ENCODE data around the gene GPR39. TPM values are rescaled to one million over a fixed set of nuclear protein-coding genes. Genes with fewer than 3 reads are reported as not detected.

GPR39 gene
- total RNA-seq, 2 experiments from 2014 or later, result 0.13 TPM; not detected in 1

DNA sequence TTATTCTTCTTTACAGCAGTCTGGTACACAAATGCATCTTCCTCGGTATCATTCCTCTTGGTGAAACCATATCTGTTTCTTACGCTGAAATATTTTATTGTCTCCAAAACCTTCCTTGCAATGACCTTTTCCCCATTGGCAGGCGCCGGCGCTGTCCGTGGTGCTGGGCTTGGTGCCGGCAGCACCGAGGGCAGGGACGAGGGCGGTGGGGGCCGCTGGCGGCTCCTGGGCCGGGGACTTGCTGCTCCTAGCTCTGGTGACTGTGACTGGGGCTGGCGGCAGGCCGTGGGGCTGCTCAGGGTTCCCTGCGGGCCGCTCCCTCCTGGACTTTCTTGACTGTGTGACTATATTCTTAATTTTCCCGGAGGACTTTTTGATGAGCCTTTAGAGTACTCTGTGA, 72.5 kb downstream of the GPR39 start:
- CTCF ChIA-PET (ENCODE audit: unreplicated experiment), result no interaction called here
- intact Hi-C loops (cut with micrococcal nuclease; ENCODE audit: unreplicated experiment), result no loop called here
- TF ChIP-seq, protein P1, sequence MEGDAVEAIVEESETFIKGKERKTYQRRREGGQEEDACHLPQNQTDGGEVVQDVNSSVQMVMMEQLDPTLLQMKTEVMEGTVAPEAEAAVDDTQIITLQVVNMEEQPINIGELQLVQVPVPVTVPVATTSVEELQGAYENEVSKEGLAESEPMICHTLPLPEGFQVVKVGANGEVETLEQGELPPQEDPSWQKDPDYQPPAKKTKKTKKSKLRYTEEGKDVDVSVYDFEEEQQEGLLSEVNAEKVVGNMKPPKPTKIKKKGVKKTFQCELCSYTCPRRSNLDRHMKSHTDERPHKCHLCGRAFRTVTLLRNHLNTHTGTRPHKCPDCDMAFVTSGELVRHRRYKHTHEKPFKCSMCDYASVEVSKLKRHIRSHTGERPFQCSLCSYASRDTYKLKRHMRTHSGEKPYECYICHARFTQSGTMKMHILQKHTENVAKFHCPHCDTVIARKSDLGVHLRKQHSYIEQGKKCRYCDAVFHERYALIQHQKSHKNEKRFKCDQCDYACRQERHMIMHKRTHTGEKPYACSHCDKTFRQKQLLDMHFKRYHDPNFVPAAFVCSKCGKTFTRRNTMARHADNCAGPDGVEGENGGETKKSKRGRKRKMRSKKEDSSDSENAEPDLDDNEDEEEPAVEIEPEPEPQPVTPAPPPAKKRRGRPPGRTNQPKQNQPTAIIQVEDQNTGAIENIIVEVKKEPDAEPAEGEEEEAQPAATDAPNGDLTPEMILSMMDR (conservative IDR thresholded peaks at IDR 0.05; ENCODE audit: low read length), result no peak
- TF ChIP-seq EZH2phosphoT487 (IDR thresholded peaks at IDR 0.05; ENCODE audit: borderline replicate concordance, low read depth, low read length), result no peak

GRCh38 chr2:132495881-132496280, 79.3 kb downstream of the GPR39 start:
- H3K9me3 ChIP-seq (ENCODE audit: low read length), result no peaks in the 10 kb centered on the region
- H3K79me2 ChIP-seq (ENCODE audit: insufficient read depth, low read depth, low read length), result no peaks in the 10 kb centered on the region
- H3K36me3 ChIP-seq (ENCODE audit: insufficient read depth, low read length), result no peaks in the 10 kb centered on the region
- DNase-seq (ENCODE audit: low spot score), result no peak
- ChIA-PET CTCF (ENCODE audit: unreplicated experiment) (no interaction called here), POLR2A (interaction anchor here (0.7 kb wide), 1 partner anchor 116 kb away, joined by 3 read pairs; no protein-coding TSS in a partner anchor)
- H2AFZ ChIP-seq (ENCODE audit: low read length), result no peak overlapping the region
- TF ChIP-seq, protein P1 (conservative IDR thresholded peaks at IDR 0.05; ENCODE audit: low read length), result no peak
- no peak for TF ChIP-seq EZH2phosphoT487 (IDR thresholded peaks at IDR 0.05; ENCODE audit: borderline replicate concordance, low read depth, low read length)
- H3K4me2 ChIP-seq (ENCODE audit: low read length), result no peak overlapping the region
- no peaks in the 10 kb centered on the region for H3K9me2 ChIP-seq (ENCODE audit: insufficient read depth, low read length)
- no peaks in the 10 kb centered on the region for H4K20me1 ChIP-seq (ENCODE audit: insufficient read depth, low read length)
- intact Hi-C loops (cut with micrococcal nuclease; ENCODE audit: unreplicated experiment), result no loop called here
- H3K4me3 ChIP-seq (ENCODE audit: low read depth, low read length, poor library complexity, severe bottlenecking), result no peak overlapping the region
- BruUV-seq (replicated peaks), result no TSS peak
- no peak overlapping the region for H3K27ac ChIP-seq (ENCODE audit: low read depth, low read length, poor library complexity, severe bottlenecking)
- no peaks in the 10 kb centered on the region for H3K4me1 ChIP-seq (ENCODE audit: insufficient read depth, low read length, poor library complexity, severe bottlenecking)

More for the DNA sequence above, 72.5 kb downstream of the GPR39 start:
- H3K9me3 ChIP-seq (ENCODE audit: low read length), result no peaks in the 10 kb centered on the region
- no peak overlapping the region for H3K4me3 ChIP-seq (ENCODE audit: low read depth, low read length, poor library complexity, severe bottlenecking)
- no peaks in the 10 kb centered on the region for H4K20me1 ChIP-seq (ENCODE audit: insufficient read depth, low read length)
- no peak overlapping the region for H3K27ac ChIP-seq (ENCODE audit: low read depth, low read length, poor library complexity, severe bottlenecking)
- no peak overlapping the region for H2AFZ ChIP-seq (ENCODE audit: low read length)
- no peaks in the 10 kb centered on the region for H3K79me2 ChIP-seq (ENCODE audit: insufficient read depth, low read depth, low read length)
- H3K4me1 ChIP-seq (ENCODE audit: insufficient read depth, low read length, poor library complexity, severe bottlenecking), result no peaks in the 10 kb centered on the region
- H3K9me2 ChIP-seq (ENCODE audit: insufficient read depth, low read length), result no peaks in the 10 kb centered on the region
- DNase-seq (ENCODE audit: low spot score), result no peak
- no TSS peak for BruUV-seq (replicated peaks)
- H3K36me3 ChIP-seq (ENCODE audit: insufficient read depth, low read length), result no peaks in the 10 kb centered on the region
- POLR2A ChIA-PET, result no interaction called here
- no peak overlapping the region for H3K4me2 ChIP-seq (ENCODE audit: low read length)

DNA sequence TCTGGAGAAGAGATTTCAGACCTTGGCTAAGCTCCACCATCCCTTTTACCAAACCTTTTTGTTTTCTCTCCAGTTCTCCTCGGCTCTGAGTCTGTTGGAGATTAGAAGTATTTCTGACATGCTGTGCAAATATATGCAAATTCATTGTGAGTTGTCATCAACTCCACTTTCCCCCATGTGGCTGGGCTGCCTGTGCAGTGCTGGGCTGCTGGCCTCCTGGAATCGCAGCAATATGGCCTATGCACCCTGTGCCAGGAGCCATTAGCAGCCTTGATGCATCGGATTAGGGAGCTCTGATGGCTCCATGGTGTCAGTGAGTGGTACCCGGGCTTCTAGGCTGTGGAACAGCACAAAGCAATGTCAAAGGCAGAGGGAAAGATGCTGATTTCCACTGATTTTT, 80.0 kb downstream of the GPR39 start:
- Histone ChIP-seq H3K4me1 (ENCODE audit: insufficient read depth, low read length, poor library complexity, severe bottlenecking) (no peaks in the 10 kb centered on the region), H3K36me3 (ENCODE audit: insufficient read depth, low read length) (no peaks in the 10 kb centered on the region), H3K9me3 (ENCODE audit: low read length) (no peaks in the 10 kb centered on the region), H3K27ac (ENCODE audit: low read depth, low read length, poor library complexity, severe bottlenecking) (no peak overlapping the region), H3K4me2 (ENCODE audit: low read length) (no peak overlapping the region), H2AFZ (ENCODE audit: low read length) (no peak overlapping the region), H3K9me2 (ENCODE audit: insufficient read depth, low read length) (no peaks in the 10 kb centered on the region), H3K4me3 (ENCODE audit: low read depth, low read length, poor library complexity, severe bottlenecking) (no peak overlapping the region), H4K20me1 (ENCODE audit: insufficient read depth, low read length) (no peaks in the 10 kb centered on the region), H3K79me2 (ENCODE audit: insufficient read depth, low read depth, low read length) (no peaks in the 10 kb centered on the region)
- ChIA-PET CTCF (ENCODE audit: unreplicated experiment) (no interaction called here), POLR2A (no interaction called here)
- no TSS peak for BruUV-seq (replicated peaks)
- intact Hi-C loops (cut with micrococcal nuclease; ENCODE audit: unreplicated experiment), result no loop called here
- TF ChIP-seq EZH2phosphoT487 (IDR thresholded peaks at IDR 0.05; ENCODE audit: borderline replicate concordance, low read depth, low read length), result no peak
- TF ChIP-seq, protein P1 (conservative IDR thresholded peaks at IDR 0.05; ENCODE audit: low read length), result no peak
- DNase-seq (ENCODE audit: low spot score), result no peak
